ENCODE measurements around the gene TFEC.
"Not testable (repeated sequence)": the region's sequence is repeated elsewhere in the genome, so short reads cannot be mapped to it uniquely, and the experiment has no call there.

TFEC gene

DNA sequence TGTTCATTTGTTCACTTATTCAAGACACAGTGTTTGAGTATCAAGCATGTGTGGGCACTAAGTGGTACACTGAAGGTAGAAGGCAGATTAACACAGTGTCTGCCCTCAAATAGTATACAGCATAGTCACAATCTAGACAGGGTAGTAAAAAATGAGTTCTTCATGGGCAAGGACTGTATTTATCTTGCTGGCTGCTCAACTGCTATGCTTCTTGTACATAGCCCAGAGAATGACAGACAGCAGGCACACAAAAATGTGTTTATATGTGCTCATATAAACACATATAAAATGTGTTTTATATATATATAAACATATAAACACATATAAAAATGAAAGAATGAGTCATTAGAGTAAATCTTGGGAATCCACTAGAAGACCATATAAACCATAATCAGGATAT lies 43.1 kb downstream of the TFEC start:
- DNase-seq (ENCODE audit: low spot score) = no peak

DNA sequence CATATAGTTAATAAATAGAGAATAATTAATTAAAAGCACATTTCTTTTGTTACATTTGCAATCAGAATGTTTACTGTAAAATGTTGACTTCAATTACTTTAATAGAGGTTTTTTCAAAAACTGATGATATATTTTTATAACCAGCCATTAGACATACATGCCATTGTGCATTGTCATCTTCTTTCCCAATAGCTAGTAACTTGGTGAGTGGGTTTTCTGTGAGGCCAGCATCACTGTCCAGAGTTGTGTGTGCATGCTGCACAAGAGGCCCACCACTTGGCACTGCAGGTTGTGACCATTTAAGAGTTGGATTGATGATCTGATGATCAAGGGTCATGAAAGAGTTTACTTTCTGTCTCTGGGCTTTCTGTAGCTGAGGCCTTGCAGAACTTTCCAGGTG lies 46.5 kb downstream of the TFEC start:
- DNase-seq (ENCODE audit: low spot score) = no peak

DNA sequence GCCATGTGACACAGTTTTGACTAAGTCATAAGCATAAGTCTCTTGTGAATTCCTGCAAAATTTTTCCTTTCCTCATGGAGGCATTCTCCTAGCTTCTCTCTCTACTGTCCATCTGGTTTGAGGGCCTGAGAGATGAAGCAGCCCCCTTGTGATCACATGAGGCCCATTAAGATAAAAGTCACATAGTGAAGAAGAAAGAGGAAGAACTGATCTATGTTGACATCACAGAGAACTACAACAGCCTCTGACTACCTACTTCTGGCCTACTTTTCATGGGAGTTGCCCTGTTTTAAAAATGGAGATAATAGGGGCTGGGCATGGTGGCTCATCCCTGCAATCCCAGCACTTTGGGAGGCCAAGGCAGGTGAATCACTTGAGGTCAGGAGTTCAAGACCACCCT lies 50.4 kb downstream of the TFEC start:
- DNase-seq (ENCODE audit: low spot score) = no peak

DNA sequence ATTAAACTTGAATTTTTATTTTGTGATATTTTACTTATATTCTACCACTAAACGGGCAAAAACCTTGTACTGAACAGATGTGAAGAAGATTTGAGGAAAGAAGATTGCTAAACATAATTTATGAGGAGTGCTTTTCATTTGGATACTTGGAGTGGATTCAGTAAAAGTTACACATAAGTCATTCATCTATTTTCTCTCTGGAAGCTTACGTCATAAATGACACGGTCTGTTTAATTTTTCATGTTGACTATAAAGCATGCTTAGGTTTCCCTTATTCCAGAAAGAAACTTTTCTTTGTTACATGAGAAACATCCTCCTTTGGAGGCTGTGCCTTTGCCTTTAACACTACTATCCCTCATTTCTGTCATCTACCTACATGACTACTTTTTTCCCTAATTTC lies 53.9 kb downstream of the TFEC start:
- DNase-seq (ENCODE audit: low spot score) = no peak

DNA sequence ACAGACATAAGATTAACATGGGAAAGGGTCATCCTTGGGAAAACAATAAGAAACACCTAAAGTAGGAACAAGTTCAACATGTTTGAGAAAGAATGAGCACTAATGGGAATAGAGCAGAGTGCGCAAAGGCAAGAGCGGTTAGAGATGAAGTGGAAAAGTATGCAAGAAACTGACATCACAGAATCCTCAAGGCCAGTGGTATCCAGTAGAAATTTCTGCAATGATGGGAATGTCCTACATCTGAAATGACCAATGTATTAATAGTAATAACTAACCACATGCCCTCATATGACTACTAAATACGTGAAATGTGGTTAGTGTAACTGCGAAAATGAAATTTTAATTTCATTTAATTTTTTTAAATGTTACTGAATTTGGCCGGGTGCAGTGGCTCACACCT lies 54.8 kb downstream of the TFEC start:
- DNase-seq (ENCODE audit: low spot score) = no peak

DNA sequence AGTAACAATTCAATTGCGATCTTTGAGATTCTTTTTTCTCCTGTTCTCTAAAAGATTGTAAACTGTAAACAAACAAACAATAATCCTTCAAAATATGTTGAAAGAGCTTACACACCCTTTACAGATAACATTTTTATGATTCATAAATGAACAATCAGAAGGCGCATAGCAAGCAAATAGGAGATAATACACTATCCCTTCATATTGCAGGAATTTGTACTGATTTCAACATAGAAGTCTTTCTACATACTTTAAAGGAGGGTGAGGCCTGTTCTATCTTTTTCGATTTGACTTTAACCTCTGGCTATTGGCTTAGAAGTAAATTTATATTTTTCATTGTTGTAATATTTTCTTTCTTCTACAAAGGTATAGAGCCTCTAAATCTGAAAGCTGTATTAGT lies 57.2 kb downstream of the TFEC start:
- no peak for DNase-seq (ENCODE audit: low spot score)

DNA sequence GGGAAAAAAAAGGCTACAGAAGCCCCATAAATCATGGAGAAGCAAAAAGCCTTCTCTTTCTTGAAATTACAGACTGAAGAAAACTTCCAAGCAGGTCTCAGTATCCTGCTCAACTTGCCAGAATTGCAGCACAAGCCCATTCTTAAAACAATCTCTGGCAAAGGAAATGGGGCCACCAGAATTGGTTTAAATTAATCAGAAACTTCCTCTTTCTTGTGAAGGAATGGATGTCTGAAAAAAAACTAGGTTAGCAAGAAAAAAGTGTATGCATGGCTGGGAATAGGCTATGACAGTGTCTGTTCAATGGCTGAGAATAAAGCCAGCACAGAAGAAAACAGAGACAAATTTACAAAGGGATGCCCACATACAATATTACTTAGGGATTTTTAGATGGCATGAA lies 59.1 kb downstream of the TFEC start:
- DNase-seq (ENCODE audit: low spot score) = no peak

DNA sequence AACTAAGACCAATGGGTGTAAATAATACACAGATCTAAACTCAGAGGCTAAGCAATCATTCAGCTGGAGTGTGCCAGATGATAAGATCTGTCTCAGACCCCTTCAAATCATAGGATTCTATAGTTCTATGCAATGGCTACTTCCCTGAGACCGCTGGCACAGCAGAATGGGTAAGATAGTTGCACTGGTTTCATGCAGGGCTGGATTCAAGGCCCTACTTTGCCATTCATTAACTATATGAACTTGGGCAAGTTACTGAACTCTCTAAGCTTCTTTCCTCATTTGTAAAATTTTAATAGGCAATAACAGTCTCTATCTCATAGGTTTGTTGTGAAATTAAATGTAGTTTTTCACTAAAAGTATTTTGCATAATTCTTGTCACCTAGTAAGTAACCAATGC lies 62.0 kb downstream of the TFEC start:
- no peak for DNase-seq (ENCODE audit: low spot score)

DNA sequence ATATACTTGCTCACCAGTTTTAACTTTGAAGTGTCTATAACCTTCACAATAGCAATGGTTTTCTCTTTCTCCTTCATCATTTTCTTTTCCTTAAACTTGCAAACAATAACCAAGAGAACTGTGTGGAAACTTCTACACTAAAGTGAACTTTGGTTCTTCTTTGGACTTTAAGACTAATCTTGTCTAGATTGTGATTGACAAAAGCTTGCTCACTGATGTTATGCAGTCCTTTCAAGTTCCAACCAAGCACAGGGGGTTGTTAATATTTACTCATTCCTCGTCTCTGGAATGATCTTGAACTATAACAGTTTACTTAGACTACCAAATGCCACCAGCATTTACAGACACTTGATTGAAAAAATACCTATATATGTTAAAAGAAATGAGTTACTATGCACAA lies 62.4 kb downstream of the TFEC start:
- DNase-seq (ENCODE audit: low spot score) = no peak

DNA sequence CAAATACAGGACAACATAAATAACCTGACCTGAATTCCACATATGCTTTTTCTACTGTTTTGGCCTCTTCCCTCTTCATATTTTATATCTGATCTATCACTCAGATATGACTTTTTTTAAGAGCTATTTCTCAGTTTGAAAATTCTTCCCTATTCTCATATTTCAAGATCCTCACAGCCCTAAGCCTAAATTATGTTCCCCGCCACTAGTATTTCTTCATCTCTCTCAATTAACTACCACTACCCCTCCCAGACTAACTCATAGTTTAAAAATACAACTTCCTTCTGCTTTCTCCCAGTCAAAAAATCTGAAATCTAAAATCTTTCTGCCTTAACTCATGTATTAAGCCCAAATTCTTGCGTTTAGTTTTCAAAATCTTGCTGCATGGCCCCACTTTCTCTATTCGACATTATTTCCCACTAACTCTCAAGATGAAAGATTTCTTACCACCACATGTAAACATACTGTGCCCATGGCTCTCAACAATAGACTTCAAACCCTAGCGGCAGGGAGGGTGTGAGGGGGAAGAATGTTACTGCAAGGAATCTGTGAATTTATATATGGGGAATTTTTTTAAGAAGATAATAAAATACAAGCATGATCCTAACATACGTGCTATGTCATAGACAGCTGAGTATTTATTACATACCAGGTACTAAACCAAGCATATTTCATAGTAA lies 64.6 kb downstream of the TFEC start:
- DNase-seq (ENCODE audit: low spot score) = no peak

DNA sequence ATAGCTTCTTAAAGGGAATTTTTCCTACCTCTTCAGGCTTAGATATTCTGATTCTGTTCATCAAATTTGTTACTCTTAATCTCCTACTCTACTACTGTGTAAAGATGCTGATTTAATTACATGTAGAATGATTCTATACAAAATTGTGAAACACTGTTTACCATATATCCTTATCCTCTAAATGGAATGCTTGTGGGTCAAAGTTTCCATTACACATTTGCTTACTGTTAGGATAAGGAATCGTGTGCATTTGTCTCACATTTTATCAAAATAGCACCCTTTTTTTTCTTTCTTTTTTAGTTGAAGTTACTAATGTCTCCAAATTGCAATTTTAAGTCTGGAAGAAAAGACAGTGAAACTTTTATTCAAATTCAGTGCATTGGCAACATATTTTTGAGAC lies 65.3 kb downstream of the TFEC start:
- DNase-seq (ENCODE audit: low spot score) = no peak

DNA sequence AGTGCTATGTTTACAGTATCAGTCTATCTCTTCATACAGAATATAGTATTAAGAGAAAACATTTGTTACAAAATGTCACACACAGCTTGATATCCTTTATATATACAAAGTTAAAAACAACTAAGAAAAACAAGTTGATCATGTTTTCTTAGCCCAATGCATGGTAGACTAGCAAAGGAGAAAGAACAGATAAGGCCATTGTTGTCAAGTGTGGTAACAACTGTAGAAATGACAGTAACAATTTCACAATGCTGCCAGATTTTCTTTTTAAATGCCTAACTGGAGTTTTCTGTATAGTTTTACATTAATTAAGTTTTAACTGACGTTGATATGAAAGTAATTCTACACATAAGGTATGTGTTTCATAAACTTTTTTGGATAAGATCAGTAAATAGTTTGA lies 65.8 kb downstream of the TFEC start:
- DNase-seq (ENCODE audit: low spot score) = no peak

DNA sequence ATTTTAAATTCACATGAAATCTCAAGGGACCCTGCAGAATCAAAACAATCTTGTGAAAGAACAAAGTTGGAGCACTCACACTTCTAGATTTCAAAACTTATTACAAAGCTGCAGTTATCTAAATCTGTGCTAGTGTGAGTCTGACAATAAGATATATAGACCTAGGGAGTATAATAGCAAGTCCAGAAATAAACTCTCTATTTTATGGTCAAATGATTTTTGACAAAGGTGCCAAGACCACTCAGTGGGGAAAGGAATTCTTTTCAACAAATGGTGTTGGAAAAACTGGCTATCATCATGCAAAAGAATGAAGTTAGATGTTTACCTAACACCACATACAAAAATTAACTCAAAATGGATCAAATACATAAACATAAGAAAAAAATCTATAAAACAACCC lies 68.2 kb downstream of the TFEC start:
- DNase-seq (ENCODE audit: low spot score) = no peak

DNA sequence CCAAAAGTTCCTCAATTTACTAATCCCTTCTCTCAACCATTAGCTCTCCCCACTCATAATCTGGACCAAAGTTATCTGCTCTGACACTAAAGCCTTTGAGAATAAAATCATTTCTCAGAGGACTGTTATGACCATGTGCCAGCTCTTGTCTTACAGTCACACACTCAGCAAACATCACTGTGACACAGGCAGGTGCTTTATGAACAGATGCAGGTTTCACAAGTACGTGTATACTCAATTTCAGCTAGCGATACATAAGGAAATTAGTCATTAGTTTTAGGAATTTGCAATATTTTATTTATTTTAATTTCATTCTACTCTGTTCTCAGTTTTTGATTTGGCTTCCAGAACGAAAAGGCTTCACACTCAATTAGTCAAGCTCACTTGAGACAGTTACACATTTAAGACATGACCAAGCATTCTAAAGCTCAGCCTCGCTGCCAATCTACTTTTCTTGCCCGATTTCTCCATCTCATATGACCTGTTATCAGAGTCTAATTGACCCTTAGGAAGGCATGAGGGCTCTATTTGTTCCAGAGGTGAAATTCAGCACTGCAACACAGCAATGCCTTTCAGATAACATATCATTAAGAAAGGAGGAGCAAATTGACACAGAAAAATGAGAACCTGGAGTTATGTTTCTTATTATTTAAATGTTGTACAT lies 76.8 kb downstream of the TFEC start:
- DNase-seq (ENCODE audit: low spot score) = no peak

DNA sequence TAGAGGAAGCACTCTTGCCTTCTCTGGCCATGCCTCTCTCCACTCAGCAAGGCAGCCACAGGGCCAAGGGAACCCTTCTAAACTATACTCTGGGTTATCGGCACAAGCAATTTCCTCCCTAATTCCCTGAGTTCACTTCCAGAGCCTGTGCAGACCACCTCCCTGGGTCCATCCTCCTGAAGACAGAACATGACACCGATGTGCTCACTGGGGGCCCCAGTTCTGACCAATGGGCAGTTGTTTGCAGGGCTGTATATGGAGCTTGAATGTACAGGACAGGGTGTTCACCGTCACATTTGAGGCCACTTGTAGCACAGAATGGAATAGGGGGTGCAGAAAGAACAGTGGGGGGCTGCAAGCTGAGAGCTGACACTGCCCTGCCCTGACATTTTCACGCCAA lies 77.7 kb downstream of the TFEC start:
- DNase-seq (ENCODE audit: low spot score) = no peak

DNA sequence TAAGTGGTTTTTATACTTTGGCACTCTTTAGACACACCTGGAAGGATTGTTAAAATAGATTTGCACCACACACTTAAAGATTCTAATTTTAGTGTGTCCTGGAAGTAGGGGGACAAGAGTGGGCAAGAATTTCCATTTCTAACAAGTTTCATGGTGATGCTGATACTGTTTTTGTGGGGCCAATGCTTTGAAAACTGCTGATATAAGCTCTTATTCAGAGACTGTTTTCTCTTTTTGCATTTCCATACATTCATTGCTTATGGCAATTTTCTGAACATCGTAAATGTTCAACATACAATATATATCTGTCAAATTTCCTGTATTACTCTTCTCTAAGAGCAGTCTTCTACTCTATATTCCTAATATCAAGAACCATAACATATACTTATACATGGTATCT lies 79.0 kb downstream of the TFEC start:
- no peak for DNase-seq (ENCODE audit: low spot score)

DNA sequence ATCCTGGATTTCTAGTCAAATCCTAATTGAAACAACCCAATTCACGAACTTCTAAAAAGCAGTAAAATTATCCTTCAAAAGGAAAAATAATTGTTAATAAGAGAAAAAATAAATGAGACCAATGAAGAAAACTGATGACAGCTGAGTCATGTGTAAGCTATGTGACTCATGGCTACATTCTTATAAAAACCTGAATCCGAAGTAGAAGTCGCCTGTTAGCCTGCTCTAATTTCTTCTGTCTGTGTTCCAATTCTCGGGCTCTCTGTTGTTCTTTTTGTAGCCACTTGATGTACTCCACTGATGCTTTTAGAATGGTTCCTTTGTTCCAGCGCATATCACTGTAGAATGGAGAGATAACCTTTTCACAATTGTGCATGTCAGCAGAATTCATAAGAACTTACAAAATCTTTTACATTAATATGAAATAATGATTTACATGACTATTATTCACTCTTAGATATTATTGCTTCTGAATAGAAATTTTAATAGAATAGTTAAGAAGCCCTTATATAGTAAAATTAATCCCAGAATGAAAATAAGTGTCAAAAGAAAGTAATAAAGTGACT lies 88.8 kb downstream of the TFEC start:
- no peak for DNase-seq (ENCODE audit: low spot score)

DNA sequence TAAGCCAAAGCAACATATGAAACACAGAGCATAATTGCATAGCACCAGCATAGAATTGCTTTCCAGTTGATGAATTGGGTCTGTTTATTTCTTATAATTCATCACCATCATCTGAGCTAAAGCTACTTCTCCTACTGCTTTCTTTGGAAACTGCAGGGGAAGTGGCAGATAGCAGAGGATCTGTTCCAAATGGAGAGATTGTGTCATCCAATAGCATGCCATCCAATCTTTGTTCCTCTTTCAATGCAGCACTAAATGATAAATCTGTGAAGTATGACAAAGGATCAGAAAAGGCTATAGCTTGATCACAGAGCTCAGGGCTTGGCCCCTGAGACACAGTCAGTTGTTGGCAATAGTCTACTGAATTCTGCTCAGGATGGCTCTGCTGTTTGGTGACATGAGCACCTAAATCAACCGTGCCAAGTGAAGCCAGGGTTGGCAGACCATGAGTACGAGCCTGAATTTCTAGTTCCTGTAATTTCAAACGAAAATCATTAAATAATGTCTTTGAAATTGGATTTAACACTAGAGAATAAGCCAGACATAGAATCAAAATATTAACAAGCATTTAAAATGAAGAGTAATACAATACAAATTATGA lies 90.0 kb downstream of the TFEC start:
- no peak for DNase-seq (ENCODE audit: low spot score)

DNA sequence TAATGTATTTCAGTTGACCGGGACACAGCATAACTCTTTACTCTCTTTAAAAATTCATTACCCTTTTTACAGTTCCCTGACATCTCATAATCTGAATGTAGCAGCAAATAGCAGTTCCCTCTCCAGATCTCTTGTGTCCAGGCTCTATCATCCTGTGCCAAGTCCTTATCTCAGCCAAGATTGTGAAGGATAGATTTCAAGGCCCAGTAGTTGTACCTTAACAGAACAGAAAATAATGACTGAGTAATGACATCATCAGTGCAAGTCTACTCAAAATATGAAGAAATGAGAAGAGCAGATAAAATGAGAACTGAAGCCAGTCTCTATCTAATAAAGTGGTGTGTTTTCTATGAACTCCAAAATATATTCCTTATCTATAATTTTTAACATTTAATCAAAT lies 92.6 kb downstream of the TFEC start:
- DNase-seq (ENCODE audit: low spot score) = no peak

DNA sequence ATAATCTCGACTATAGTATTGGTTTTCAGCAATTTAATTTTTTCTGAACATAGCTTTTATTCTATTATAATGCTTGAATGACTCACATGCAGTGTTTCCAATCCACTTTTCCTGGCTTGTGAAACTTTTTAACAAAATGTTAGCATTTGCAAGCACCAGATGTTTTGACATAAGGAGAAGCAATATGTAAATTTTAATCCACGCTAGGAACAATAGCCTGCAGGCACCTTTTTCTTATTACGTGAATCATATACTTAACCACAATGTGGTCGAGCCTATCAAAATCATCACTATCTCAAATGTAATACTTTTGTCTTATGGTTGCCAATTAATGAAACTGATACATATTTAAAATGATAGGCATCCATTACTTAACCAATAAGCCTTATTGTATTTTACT lies 97.1 kb downstream of the TFEC start:
- no peak for DNase-seq (ENCODE audit: low spot score)

DNA sequence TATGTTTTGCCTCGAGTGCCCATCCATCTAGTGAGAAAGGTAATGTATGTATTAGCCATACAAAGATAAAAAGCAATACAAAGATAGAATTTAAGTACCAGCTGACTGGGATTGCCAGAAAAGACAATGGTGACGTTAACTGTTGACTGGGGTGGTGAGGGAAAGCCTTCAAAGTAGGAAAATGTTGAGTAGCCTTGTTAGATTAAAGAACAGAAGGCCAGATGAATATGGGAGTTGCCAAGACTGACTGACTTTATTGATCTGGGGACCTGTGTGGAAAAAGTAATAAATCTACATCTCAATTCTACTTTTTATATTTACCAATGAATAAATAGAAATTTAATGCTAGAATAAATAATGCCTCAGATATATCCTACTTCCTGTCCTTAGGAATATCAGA lies 97.7 kb downstream of the TFEC start:
- no peak for DNase-seq (ENCODE audit: low spot score)

DNA sequence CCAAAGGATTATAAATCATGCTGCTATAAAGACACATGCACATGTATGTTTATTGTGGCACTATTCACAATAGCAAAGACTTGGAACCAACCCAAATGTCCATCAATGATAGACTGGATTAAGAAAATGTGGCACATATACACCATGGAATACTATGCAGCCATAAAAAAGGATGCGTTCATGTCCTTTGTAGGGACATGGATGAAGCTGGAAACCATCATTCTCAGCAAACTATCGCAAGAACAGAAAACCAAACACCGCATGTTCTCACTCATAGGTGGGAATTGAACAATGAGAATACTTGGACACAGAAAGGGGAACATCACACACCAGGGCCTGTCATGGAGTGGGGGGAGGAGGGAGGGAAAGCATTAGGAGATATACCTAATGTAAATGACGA lies 100.4 kb downstream of the TFEC start:
- DNase-seq (ENCODE audit: low spot score) = not testable (repeated sequence)

DNA sequence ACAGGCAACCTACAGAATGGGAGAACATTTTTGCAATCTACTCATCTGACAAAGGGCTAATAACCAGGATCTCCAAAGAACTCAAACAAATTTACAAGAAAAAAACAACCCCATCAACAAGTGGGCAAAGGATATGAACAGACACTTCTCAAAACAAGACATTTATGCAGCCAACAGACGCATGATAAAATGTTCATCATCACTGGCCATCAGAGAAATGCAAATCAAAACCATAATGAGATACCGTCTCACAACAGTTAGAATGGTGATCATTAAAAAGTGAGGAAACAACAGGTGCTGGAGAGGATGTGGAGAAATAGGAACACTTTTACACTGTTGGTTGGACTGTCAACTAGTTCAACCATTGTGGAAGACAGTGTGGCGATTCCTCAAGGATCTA lies 100.8 kb downstream of the TFEC start:
- DNase-seq (ENCODE audit: low spot score) = not testable (repeated sequence)

DNA sequence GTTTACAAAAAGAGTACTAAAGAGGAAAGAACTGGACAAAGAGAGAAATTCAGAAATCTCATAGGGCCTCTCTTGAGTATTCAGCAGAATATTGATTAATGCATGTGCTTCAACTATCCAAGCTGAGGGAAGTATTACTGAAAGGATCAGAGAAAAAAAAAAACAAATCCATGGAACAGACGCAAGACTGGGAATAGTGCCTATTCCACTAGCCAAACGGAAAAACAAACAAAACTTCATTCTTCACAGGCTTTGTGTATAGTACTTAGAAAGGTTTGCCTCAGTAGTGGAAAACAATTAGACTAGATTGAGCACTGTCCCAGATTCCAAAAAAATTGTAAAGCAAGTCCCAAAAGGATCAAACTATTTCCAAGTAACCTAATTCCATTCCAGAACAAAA lies 106.2 kb downstream of the TFEC start:
- no peak for DNase-seq (ENCODE audit: low spot score)
